AG09319 (cell line): Measurements from ENCODE around the gene ADRA2B.

Experiments
- DNase-seq: peaks from one replicate; pipeline ENCODE4 v3.0.0-alpha.2; 2010; ENCODE audit warnings: low read depth; ENCODE audit errors: extremely low read depth
- TF ChIP-seq, protein P1 (sequence below): IDR thresholded peaks from 2 replicates; pipeline ENCODE4 v1.5.1; 2011; ENCODE audit warnings: low read depth, mild to moderate bottlenecking, inconsistent platforms, low read length, moderate library complexity

ADRA2B gene

DNA sequence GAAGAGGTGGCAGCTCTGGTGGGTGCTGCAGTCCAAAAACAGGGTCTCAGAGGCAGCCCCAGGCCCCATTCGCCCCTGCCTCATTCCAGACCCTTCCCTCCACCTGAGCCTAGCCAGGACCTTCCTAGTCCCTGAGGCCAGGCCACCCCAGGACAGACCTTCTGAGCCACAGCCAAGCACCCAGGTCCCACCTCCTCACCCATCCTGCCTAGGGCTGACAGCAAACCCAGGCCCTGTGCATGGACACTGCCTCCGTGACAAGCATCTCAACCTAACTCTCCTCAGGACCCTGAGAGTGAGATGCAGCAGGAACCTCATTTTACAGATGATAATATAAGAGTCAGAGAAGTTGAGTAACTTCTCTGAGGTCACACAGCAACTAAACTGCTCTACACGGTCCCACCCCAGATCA, 15.5 kb downstream of the ADRA2B start:
- TF ChIP-seq, protein P1, sequence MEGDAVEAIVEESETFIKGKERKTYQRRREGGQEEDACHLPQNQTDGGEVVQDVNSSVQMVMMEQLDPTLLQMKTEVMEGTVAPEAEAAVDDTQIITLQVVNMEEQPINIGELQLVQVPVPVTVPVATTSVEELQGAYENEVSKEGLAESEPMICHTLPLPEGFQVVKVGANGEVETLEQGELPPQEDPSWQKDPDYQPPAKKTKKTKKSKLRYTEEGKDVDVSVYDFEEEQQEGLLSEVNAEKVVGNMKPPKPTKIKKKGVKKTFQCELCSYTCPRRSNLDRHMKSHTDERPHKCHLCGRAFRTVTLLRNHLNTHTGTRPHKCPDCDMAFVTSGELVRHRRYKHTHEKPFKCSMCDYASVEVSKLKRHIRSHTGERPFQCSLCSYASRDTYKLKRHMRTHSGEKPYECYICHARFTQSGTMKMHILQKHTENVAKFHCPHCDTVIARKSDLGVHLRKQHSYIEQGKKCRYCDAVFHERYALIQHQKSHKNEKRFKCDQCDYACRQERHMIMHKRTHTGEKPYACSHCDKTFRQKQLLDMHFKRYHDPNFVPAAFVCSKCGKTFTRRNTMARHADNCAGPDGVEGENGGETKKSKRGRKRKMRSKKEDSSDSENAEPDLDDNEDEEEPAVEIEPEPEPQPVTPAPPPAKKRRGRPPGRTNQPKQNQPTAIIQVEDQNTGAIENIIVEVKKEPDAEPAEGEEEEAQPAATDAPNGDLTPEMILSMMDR: no peak
- DNase-seq: no peak

DNA sequence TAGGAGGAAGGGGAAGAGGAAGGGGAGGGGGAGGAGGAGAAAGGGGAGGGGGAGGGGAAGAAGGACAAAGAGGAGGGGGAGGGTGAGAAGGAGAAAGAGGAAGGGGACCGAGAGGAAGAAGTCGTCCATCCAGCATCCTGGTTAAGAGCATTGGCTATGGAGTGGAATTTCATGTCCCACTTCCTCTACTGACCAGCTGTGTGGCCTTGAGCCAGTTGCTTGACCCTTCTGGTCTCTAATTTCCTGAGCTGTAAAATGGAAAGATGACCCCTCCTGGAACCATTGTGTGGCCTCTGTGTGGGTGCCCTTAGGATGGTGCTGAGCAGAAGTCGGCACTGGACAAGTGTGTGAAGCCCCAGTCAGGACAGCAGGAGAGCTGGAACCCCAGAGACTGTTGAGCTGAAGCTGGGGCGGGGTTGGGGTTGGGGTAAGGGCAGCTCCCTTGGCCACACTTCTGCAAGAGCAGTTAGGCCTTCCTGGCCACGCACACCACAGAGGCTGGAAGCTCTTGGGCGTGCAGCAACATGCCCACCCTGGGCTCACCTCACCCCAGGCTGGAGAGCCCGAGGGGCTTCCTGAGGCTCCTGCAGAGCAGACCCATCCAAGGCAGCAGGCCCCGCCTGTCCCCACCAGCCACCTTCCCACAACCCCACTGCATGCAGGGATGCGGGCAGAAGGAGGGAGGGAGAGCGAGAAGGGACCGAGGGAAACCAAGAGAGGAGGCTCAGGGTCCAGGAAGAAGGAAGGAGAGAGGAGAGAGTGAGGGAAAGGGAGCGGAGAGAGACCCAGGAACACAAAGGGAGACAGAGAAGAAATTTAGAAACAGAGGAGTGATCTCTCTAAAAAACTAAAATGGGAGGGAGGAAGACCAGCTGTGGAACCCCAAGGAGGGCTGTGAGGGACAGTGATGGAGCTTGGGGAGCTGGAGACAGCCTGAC, 16.2 kb downstream of the ADRA2B start:
- TF ChIP-seq, protein P1: no peak
- no peak for DNase-seq

DNA sequence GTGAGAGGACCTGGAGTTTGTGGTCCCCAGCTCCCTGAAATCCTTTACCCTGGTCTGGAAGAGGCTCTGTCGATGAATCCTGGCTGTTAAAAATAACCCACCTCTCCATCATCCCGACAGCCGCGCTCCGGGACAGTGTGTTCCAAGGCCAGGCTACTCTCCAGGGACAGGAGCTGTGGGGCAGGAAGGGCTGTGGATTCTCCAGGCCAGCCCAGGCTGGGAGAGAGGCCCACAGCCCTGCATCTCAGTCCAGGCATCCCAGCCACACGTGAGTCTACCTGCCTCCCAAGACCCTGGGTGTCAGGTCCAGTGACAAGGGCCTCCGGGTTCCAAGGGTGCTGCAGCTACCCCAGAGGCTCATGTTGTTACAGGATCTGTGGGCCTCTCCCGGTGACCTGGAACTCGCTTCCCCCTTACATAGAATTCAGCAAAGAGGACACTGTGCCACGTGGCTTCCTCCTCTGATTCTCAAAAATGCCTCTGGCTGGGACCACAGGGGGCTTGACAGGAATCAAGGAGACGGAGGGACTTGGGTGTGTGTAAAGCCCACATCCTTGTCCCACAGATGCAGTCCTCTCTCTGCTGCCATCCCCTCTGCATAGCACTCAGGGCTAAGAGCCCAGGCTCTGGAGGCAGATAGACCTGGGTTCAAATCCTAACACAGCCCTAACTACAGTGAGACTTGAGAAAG, 17.3 kb downstream of the ADRA2B start:
- no peak for DNase-seq
- TF ChIP-seq, protein P1: no peak

DNA sequence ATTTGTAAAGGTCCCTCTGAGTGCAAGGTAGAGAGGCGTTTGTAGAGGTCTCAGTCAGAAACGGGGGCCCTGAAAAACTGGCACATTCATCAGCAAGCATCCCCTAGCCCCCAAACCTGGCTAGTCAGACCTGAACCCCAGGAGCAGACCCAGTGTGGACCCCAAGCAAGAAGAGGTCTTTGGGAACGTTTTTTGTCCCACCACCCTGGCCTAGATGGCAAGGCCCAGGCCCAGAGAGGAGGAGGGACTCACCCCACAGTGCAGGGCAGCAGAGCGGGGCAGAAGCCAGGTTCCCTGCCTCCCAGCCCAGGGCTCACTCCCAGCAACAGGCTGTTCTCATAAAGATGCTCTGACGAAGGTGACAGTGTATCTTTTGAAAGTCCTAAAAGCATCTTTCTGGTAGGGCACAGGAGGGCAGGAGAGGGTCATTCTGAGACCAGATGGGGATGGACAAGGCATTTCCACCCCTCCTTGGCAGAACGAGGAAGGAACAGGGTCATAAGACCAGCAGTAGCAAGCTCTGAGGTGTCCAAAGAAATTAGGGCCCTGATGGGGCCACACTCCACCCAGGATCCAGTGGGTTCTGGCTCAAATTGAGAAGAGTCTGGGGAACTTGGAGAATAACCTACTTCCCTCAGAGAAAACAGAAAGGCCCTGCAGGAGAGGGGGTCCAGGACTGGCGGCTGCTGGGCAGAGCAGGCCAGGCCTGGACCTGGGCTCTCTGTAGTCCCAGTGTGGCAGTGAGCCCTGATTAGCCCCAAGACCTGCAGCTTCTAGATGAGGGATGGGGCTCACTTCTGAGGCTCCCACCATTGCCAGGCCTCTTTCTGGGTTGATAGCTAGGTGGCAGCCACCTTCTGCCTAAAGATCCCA, 18.2 kb downstream of the ADRA2B start:
- TF ChIP-seq, protein P1: no peak
- DNase-seq: no peak

DNA sequence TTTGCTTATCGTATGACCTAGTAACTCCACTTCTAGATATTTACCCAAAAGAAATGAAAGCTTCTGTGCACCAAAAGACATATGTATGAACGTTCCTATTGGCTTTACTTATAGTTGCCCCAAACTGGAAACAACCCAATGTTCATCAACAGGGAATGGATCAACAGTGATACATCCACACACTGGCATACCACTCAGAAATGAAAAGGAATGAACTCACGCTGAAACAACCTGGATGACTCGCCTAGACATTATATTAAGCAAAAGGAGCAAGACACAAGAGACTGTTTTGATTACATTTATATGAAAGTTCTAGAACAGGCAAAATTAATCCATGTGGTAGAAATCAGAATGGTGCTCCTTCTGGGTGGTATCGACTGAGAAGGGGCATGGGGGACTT, 18.9 kb downstream of the ADRA2B start:
- TF ChIP-seq, protein P1: no peak
- DNase-seq: no peak

DNA sequence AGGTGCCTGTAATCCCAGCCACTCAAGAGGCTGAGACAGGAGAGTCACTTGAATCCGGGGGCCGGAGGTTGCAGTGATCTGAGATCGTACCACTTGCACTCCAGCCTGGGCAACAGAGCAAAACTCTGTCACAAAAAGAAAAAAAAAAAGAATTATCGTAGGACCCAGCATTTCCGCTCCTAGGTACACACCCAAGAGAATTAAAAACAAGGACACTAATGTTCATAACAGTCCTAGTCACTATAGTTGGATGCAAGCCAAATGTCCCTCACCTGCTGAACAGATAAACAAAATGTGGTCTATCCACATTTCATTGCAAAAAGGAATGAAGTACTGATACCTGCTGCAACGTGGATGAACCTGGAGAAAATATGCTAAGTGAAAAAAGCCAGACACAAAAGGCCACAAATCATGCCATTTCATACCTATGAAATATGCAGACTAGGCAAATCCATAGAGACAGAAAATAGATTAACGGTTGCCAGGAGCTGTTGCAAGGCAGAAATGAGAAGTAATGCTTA, 21.2 kb downstream of the ADRA2B start:
- no peak for DNase-seq
- TF ChIP-seq, protein P1: no peak
